Liver (tissue), 3 donors: ENCODE results near the gene OTOP3.

Source experiments
- CTCF ChIP-seq: fragments of 150-350 bp; IDR thresholded peaks from 2 replicates; pipeline ENCODE4 v1.5.1; 2017; ENCODE audit warnings: improper control_type of control experiment, low read depth, low read length; ENCODE audit not compliant: missing input control
- GABPA ChIP-seq, 2 donors: IDR thresholded peaks in 1 of 2; conservative IDR thresholded peaks in 1 of 2; 2 replicates each; pipeline ENCODE4 v1.6.1; 2016; ENCODE audit warnings: antibody characterized with exemption in 2 of 2, mild to moderate bottlenecking in 1 of 2, moderate library complexity in 1 of 2
- MAX ChIP-seq: IDR thresholded peaks from 2 replicates; pipeline ENCODE4 v1.6.1; 2016; ENCODE audit warnings: antibody characterized with exemption
- TAF1 ChIP-seq: conservative IDR thresholded peaks from 2 replicates; pipeline ENCODE4 v1.6.1; 2016; ENCODE audit warnings: antibody characterized with exemption, mild to moderate bottlenecking
- YY1 ChIP-seq: IDR thresholded peaks from 2 replicates; pipeline ENCODE4 v1.6.1; 2016; ENCODE audit warnings: antibody characterized with exemption, mild to moderate bottlenecking
- donor health status: healthy.
- donor health status: healthy.

DNA sequence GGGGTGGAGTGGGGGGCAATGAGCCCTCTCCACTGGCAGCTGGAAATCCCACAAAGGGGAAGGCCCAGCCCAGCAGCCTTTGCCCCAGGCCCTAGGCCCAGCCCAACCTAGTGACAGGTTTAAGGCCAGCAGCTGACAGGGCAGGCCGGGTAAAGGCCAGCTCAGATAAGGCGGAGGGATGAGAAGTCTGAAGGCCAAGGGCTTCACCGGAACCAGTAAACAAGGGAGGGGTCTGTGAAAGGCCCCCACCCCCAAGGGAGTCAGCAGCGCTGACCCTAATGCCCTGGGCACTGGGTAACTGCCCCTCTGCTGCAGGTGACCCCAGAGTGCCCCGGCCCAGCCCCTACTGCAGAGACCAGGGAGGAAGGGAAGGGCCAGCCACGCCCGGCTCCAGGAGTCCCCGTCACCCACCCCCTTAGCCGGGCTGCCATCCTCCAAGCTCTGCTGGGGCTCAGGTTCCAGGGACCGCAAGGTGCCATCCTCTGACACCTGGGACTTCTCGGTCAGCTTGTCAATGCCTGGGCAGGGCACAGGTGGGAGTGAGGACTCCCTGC, 17.5 kb downstream of the OTOP3 start:
- TF ChIP-seq CTCF (no peak), YY1 (no peak), MAX (no peak), TAF1 (no peak), GABPA (IDR thresholded peaks at IDR 0.05 in 1 of 2, conservative IDR thresholded peaks at IDR 0.05 in 1 of 2) (no peak)
